ENCODE results near the gene CENPS.
"Not testable (repeated sequence)": the region's sequence is repeated elsewhere in the genome, so short reads cannot be mapped to it uniquely, and the experiment has no call there.

Gene CENPS

DNA sequence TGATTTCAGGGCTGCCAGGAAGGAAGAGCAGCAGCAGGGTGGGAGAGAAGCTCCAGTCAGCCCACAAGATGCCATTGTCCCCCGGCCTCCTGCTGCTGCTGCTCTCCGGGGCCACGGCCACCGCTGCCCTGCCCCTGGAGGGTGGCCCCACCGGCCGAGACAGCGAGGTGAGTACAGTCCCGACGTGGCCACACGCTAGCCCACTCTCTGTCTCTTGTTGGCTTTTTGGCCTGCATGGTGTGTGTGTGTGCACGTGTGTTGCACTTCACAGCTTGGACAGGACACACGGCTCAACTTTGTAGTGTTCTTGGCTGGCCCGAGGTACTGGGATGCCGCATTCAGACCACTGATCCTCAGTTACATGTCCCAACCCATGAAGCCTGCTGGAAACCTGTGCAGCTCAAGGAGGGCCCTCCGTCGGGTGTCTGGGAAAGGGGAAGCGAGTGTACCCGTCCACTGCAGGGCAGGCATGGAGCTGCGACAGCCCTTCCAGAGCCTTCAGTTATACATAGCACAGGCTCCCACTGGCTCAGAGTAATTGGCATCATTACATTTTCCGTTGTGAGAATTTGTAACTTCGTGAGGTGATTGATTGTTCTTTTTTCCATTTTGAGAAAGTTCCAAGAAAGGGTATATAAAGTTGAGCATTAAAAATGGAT lies 20.1 kb downstream of the CENPS start:
- DNase-seq (ENCODE audit: low read depth in 1 of 2, low spot score in 1 of 2) = no peak

- DNase-seq (ENCODE audit: low read depth in 1 of 2, low spot score in 1 of 2) = no peak
Observed at GRCh38 chr1:10450836-10451235, 20.6 kb downstream of the CENPS start.

DNA sequence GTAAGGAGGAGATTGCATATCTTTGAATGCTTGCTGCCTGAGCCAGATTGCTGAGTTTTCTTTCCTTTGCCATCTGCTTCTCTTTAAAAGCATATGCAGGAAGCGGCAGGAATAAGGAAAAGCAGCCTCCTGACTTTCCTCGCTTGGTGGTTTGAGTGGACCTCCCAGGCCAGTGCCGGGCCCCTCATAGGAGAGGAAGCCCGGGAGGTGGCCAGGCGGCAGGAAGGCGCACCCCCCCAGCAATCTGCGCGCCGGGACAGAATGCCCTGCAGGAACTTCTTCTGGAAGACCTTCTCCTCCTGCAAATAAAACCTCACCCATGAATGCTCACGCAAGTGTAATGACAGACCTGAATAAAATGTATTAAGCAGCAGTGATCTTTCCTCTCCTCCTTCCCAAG lies 21.1 kb downstream of the CENPS start:
- DNase-seq (ENCODE audit: low read depth in 1 of 2, low spot score in 1 of 2) = no peak

GRCh38 chr1:10456048-10456447 lies 25.8 kb downstream of the CENPS start:
- DNase-seq (ENCODE audit: low read depth in 1 of 2, low spot score in 1 of 2) = no peak

DNA sequence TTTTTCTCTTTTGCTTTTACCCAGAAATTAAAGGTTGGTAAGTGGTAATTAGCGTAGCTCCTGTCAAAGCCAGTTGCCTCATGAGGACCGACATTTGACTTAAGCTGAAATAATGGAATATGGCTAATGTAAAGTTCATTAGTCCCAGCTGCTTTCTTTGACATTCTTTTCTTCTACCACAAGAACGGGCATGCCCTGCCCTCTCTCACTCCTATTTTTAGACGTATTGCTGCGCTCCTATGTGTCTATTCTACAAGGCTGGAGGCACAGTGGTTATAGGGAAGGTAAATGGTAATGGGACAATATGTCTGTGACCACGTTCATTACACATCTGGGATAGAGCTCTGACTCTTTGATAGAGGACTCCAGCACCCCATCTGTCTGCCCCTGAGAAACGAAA lies 26.4 kb downstream of the CENPS start:
- DNase-seq (ENCODE audit: low read depth in 1 of 2, low spot score in 1 of 2) = no peak

DNA sequence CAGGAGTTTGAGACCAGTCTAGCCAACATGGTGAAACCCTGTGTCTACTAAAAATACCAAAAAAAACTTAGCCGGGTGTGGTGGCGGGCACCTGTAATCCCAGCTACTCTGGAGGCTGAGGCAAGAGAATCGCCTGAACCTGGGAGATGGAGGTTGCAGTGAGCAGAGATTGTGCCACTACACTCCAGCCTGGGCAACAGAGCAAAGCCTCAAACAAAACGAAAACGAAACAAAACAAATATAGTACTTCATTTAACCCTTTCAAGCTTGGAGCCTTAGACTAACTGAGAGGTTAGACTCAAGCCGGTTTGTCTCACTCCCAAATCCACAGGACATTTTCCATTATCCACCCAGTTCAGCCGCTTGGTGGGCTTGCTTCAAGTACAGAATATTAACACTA lies 27.2 kb downstream of the CENPS start:
- DNase-seq (ENCODE audit: low read depth in 1 of 2, low spot score in 1 of 2) = not testable (repeated sequence)

DNA sequence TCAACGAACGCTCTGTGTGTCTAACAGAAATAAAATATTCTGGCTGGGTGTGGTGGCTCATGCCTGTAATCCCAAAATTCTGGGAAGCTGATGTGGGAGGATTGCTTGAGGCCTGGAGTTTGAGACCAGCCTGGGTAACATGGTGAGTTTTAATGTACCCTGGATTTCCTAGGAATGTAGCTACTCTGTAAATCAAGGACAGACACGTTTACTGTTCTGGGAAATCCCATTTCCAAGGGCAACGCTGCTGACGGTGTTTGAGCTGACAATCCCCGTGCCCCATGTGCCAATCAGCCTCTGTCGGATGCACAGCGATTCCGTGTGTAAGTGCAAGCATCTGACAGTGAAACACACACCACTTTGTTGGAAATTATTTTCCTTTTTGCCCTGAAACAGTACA lies 27.6 kb downstream of the CENPS start:
- no peak for DNase-seq (ENCODE audit: low read depth in 1 of 2, low spot score in 1 of 2)

- DNase-seq (ENCODE audit: low read depth in 1 of 2, low spot score in 1 of 2) = no peak
Observed at GRCh38 chr1:10459184-10459583, 29.0 kb downstream of the CENPS start.

- no peak for DNase-seq (ENCODE audit: low read depth in 1 of 2, low spot score in 1 of 2)
Observed at GRCh38 chr1:10467078-10467477, 36.8 kb downstream of the CENPS start.

DNA sequence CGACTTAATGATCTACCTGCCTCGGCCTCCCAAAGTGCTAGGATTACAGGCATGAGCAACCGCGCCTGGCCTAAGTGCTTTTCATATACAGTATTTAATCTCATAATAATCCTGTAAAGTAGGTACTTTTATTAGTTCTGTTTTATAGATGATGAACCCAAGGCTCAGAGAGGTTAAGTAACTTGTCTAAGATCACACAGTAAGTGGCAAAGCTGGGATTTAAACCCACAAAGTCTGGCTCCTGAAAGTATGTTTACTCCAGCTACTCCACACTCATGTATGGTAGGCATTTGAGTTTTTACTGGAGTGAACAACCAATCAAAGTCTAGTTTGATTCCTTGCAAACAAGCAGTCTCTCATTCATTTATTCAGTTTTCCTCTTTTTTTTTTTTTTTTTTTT lies 39.8 kb downstream of the CENPS start:
- no peak for DNase-seq (ENCODE audit: low read depth in 1 of 2, low spot score in 1 of 2)

DNA sequence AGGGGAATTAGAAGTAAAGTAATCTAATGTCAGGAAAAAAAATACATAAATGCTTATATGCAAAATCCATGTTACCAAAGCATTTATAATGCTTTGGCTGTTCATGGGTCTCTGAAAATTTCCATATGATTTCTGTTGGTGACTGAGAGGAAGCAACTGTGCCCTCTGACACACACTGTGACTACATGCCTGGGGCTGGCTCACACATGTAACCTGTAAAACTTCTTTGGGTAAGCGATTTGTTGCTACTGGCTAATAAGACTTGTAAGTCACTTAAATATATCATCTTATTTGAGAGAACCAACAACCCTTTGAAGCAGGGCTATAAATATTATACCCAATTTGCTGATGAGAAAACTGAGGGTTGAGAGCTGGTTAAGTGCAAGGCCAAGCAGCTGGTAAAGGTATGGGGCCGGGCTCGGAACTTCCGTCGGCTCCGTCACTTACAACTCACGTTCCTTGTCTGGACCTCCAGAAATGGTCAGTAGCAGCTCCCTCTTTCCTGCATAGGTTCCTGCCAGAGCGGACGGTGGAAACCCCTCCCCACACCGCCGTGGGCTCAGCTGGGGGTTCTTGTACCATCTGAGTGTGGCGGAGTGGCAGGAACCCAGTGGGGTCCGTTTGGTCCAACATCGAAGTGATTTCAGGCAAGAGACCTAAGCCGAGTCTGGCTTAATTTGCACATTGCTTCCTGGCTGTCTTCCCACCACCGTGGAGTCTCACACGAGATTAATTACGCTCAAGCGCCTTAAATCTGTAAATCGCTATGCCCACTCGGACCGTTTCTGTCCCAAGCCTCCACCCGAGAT lies 41.4 kb downstream of the CENPS start:
- DNase-seq (ENCODE audit: low read depth in 1 of 2, low spot score in 1 of 2) = no peak

GRCh38 chr1:10472220-10473144 lies 42.2 kb downstream of the CENPS start, which contains the start of gene DFFA:
Gene DFFA, minus strand, starts transcription at chr1:10472529. Its CDS starts 71 bp downstream, at chr1:10472458.
- DNase-seq (ENCODE audit: low read depth in 1 of 2, low spot score in 1 of 2) = peak; percentile 70 to 75

DNA sequence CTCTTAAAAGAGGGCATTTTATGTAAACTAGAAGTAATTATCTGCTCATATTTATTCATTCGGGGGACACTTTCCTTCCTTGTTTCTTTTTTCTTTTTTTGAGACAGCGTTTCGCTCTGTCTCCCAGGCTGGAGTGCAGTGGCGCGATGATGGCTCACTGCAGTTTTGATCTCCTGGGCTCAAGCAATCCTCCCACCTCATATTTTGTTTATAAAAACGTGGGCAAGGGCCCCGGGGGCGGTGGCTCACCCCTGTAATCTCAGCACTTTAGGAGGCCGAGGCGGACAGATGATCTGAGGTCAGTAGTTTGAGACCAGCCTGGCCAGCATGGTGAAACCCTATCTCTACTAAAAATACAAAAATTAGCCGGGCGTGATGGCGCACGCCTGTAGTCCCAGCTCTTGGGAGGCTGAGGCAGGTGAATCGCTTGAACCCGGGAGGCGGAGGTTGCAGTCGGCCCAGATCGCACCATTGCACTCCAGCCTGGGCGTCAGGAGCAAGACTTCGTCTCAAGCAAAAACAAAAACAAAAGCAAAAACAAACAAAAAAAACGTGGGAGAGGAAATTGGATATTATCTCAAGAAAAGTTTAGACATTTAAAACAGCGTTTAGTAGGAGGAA lies 43.0 kb downstream of the CENPS start:
- DNase-seq (ENCODE audit: low read depth in 1 of 2, low spot score in 1 of 2) = no peak

DNA sequence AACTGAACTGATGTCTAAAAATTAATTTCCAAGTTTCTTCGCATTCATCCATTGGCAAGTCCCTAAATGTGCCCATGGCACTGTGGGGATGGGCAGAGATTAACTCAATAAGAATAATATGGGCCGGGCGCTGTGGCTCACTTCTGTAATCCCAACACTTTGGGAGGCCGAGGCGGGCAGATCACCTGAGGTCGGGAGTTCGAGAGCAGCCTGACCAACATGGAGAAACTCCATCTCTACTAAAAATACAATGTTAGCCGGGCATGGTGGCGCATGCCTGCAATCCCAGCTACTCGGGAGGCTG lies 44.0 kb downstream of the CENPS start:
- DNase-seq (ENCODE audit: low read depth in 1 of 2, low spot score in 1 of 2) = not testable (repeated sequence)

GRCh38 chr1:10474613-10475507 lies 44.6 kb downstream of the CENPS start, which contains the start of gene PEX14:
Gene PEX14, plus strand, starts transcription at chr1:10474950. Its CDS starts 17 bp downstream, at chr1:10474967.
- peak; percentile 64 to 80 for DNase-seq (ENCODE audit: low read depth in 1 of 2, low spot score in 1 of 2)

- DNase-seq (ENCODE audit: low read depth in 1 of 2, low spot score in 1 of 2) = no peak
Observed at GRCh38 chr1:10475510-10475909, 45.3 kb downstream of the CENPS start.

GRCh38 chr1:10479296-10479695 lies 49.1 kb downstream of the CENPS start:
- DNase-seq (ENCODE audit: low read depth in 1 of 2, low spot score in 1 of 2) = no peak

GRCh38 chr1:10480614-10481013 lies 50.4 kb downstream of the CENPS start:
- DNase-seq (ENCODE audit: low read depth in 1 of 2, low spot score in 1 of 2) = no peak

GRCh38 chr1:10484521-10484920 lies 54.3 kb downstream of the CENPS start:
- DNase-seq (ENCODE audit: low read depth in 1 of 2, low spot score in 1 of 2) = no peak
